GM12878 (cell line): ENCODE results near the gene DES. TPM values are rescaled to one million over a fixed set of nuclear protein-coding genes. Genes with fewer than 3 reads are reported as not detected.

Source experiments
- ATAC-seq: fragments of 200-7000 bp; cut with Tn5 transposase; 3 replicates; pipeline ENCODE4 v1.9.1; 2020; ENCODE audit warnings: mild to moderate bottlenecking, moderate library complexity
- BruUV-seq: library from RNA; stranded (reverse); fragments of 400-500 nt; replicated peaks from 2 replicates; lab custom pipeline; 2021; lab: Mats Ljungman, UMichigan
- CTCF ChIA-PET: fragments of 300-600 bp; sonication (Branson Sonifier 250); formaldehyde crosslinking; extraction: SDS; loops from one replicate; lab custom pipeline; 2021; ENCODE audit warnings: inconsistent platforms; lab: Yijun Ruan, JAX
- POLR2A ChIA-PET: fragments of 350-600 bp; formaldehyde crosslinking; extraction: SDS; loops from one replicate; lab custom pipeline; 2021; ENCODE audit warnings: inconsistent platforms; lab: Charles Lee
- RAD21 ChIA-PET: fragments of 300-600 bp; sonication (Branson Sonifier 250); formaldehyde crosslinking; loops from one replicate; lab custom pipeline; 2023; ENCODE audit warnings: antibody characterized with exemption; ENCODE audit not compliant: unreplicated experiment; lab: Charles Lee
- SMC1A ChIA-PET: fragments of 300-600 bp; sonication (Branson Sonifier 250); formaldehyde crosslinking; loops from one replicate; lab custom pipeline; 2023; ENCODE audit not compliant: unreplicated experiment, uncharacterized antibody; lab: Charles Lee
- DNase-seq: peaks from one replicate; pipeline ENCODE4 v3.0.0-alpha.2; 2011; ENCODE audit warnings: low read depth, low spot score
- FAIRE-seq: peaks from 3 replicates; lab custom pipeline; 2011; peaks lifted over from hg19 to GRCh38; lab: Jason Lieb, UNC
- H2AFZ ChIP-seq: 2 replicates; pipeline ENCODE4 v1.6.0; 2011; ENCODE audit warnings: low read depth, low read length, control low read depth; ENCODE audit not compliant: control insufficient read depth
- H3K27ac ChIP-seq: 2 replicates; pipeline ENCODE4 v1.5.1; 2011; ENCODE audit warnings: control low read depth; ENCODE audit not compliant: control insufficient read depth, insufficient read depth
- H3K27me3 ChIP-seq, 2 experiments: replicated peaks in 1 of 2; 2 replicates each; pipeline versions ENCODE4 v1.6.0 to v1.6.1; 2011; ENCODE audit warnings: low read length in 1 of 2; ENCODE audit not compliant: control insufficient read depth in 2 of 2, insufficient read depth in 2 of 2
- H3K36me3 ChIP-seq, 2 experiments: 2 replicates each; pipeline ENCODE4 v1.5.1; 2011; ENCODE audit warnings: low read length in 1 of 2; ENCODE audit not compliant: control insufficient read depth in 2 of 2, insufficient read depth in 2 of 2
- H3K4me1 ChIP-seq: 2 replicates; pipeline ENCODE4 v1.6.1; 2011; ENCODE audit warnings: mild to moderate bottlenecking, low read length, moderate library complexity, mixed read lengths; ENCODE audit not compliant: control insufficient read depth, insufficient read depth
- H3K4me2 ChIP-seq: 2 replicates; pipeline ENCODE4 v1.6.0; 2011; ENCODE audit warnings: control low read depth; ENCODE audit not compliant: control insufficient read depth, insufficient read depth
- H3K4me3 ChIP-seq: fragments of 200-600 bp; sonication (generic); 2 replicates; pipeline ENCODE4 v1.5.1; 2016
- H3K79me2 ChIP-seq: 2 replicates; pipeline ENCODE4 v1.6.0; 2011; ENCODE audit warnings: low read length; ENCODE audit not compliant: control insufficient read depth, insufficient read depth
- H3K9ac ChIP-seq: 2 replicates; pipeline ENCODE4 v1.8.0; 2011; ENCODE audit warnings: low read length, control low read depth, mixed read lengths; ENCODE audit not compliant: control insufficient read depth, insufficient read depth
- H3K9me3 ChIP-seq: replicated peaks from 3 replicates; pipeline ENCODE4 v1.5.1; 2011; ENCODE audit warnings: mild to moderate bottlenecking, low read length; ENCODE audit not compliant: control insufficient read depth, insufficient read depth
- H4K20me1 ChIP-seq: 2 replicates; pipeline ENCODE4 v1.6.0; 2011; ENCODE audit not compliant: control insufficient read depth, insufficient read depth
- HCFC1 ChIP-seq: fragments of 150-350 bp; IDR thresholded peaks from 2 replicates; pipeline ENCODE4 v1.6.1; 2014; ENCODE audit warnings: low read length
- JUNB ChIP-seq: IDR thresholded peaks from 2 replicates; pipeline ENCODE4 v1.6.1; 2016; ENCODE audit warnings: antibody characterized with exemption, mild to moderate bottlenecking
- NFIC ChIP-seq: IDR thresholded peaks from 2 replicates; pipeline ENCODE4 v1.6.1; 2012; ENCODE audit warnings: low read depth, mild to moderate bottlenecking, inconsistent platforms, low read length, moderate library complexity
- POU2F2 ChIP-seq: IDR thresholded peaks from 3 replicates; pipeline ENCODE4 v1.6.1; 2011; ENCODE audit warnings: low read depth, mild to moderate bottlenecking, low read length, borderline replicate concordance
- SIX5 ChIP-seq: IDR thresholded peaks from 2 replicates; pipeline ENCODE4 v1.6.1; 2011; ENCODE audit warnings: mild to moderate bottlenecking, low read depth, low read length, moderate library complexity; ENCODE audit not compliant: severe bottlenecking
- WGBS: methylation state at CpG from one replicate; pipeline ENCODE4 v1.1.6; 2016; ENCODE audit warnings: low lambda C conversion rate; ENCODE audit not compliant: insufficient replicate concordance, insufficient coverage; ENCODE audit errors: missing lambda C conversion rate; 5-methylcytosine and 5-hydroxymethylcytosine counted together
- in situ Hi-C: fragments of 300-500 bp; cut with MboI; formaldehyde crosslinking; loops from 9 replicates; pipeline ENCODE4 v1.14.3; 2018; ENCODE audit warnings: mixed read lengths
- intact Hi-C: fragments of 100-400 bp; cut with micrococcal nuclease; formaldehyde crosslinking; loops from one replicate; pipeline ENCODE4 v1.14.2; 2022; ENCODE audit not compliant: unreplicated experiment
- polyA plus RNA-seq, 11 experiments: library from polyadenylated mRNA; depleted of rRNA in 4 of 11; unstranded in 6 of 11; stranded (reverse) in 5 of 11; fragments of >200 nt; fragmentation: Nextera tagmentation in 4 of 11; fragmentation: Illumina TruSeq in 1 of 11; extraction: Ambion mirVana in 4 of 11; extraction: Trizol in 1 of 11; gene quantifications; 1 replicate in 1 of 11; 2 replicates in 10 of 11; pipeline versions ENCODE4 v1.2.1 to v1.2.3, GENCODE V29; 2011 to 2016; ENCODE audit warnings: inconsistent platforms in 2 of 11, missing spikeins in 2 of 11, low read depth in 1 of 11
- total RNA-seq, 4 experiments: library from RNA; depleted of rRNA in 3 of 4; stranded (reverse); fragments of >200 nt in 3 of 4; fragmentation: Illumina TruSeq in 1 of 4; extraction: Trizol in 1 of 4; gene quantifications; 2 replicates each; pipeline versions ENCODE4 v1.2.1 to v1.2.3, GENCODE V29; 2013 to 2021

The DES gene
- total and polyA plus RNA-seq, 10 of the 15 experiments (the other 5 are each of a cell fraction or from before 2014, with no cell fraction given): 0.80 TPM; not detected in 9

GRCh38 chr2:219446101-219446504, 27.9 kb downstream of the DES start:
- H3K4me3 ChIP-seq: no peak overlapping the region
- BruUV-seq: no TSS peak
- intact Hi-C loops: no loop called here
- FAIRE-seq (no peak), DNase-seq (no peak), ATAC-seq (no peak)
- in situ Hi-C loops: no loop called here
- CTCF ChIA-PET: no interaction called here
- H3K27me3 ChIP-seq: peaks cover 8 to 16% of the 10 kb centered on the region in 2 experiments
- H3K9me3 ChIP-seq: no peaks in the 10 kb centered on the region
- H3K9ac ChIP-seq: no peak overlapping the region
- H3K4me2 ChIP-seq: no peak overlapping the region
- RAD21 ChIA-PET: no interaction called here
- H3K36me3 ChIP-seq: no peaks in the 10 kb centered on the region
- no peaks in the 10 kb centered on the region for H3K4me1 ChIP-seq
- no peak overlapping the region for H2AFZ ChIP-seq
- POLR2A ChIA-PET: interaction anchor here (0.6 kb wide), 1 partner anchor 8 kb away, joined by 3 read pairs; no protein-coding TSS in a partner anchor
- H3K79me2 ChIP-seq: no peaks in the 10 kb centered on the region
- H4K20me1 ChIP-seq: no peaks in the 10 kb centered on the region
- TF ChIP-seq SIX5: no peak
- WGBS: 9% methylated on average over 6 of the region's 6 CpGs
- no peak overlapping the region for H3K27ac ChIP-seq
- SMC1A ChIA-PET: no interaction called here

GRCh38 chr2:219446689-219447088, 28.5 kb downstream of the DES start:
- no peak for FAIRE-seq
- no peak overlapping the region for H3K27ac ChIP-seq
- intact Hi-C loops: no loop called here
- CTCF ChIA-PET: no interaction called here
- RAD21 ChIA-PET: no interaction called here
- BruUV-seq: no TSS peak
- in situ Hi-C loops: no loop called here
- SMC1A ChIA-PET: no interaction called here
- H3K4me1 ChIP-seq: no peaks in the 10 kb centered on the region
- H3K4me3 ChIP-seq: no peak overlapping the region
- DNase-seq: no peak
- no peak for TF ChIP-seq HCFC1
- no peak for TF ChIP-seq POU2F2
- no peak for TF ChIP-seq NFIC
- no peak for TF ChIP-seq JUNB
- WGBS: 0% methylated on average over 1 of the region's 1 CpG
- H3K9me3 ChIP-seq: no peaks in the 10 kb centered on the region
- ATAC-seq: no peak
- H3K4me2 ChIP-seq: no peak overlapping the region
- H3K79me2 ChIP-seq: no peaks in the 10 kb centered on the region
- H2AFZ ChIP-seq: no peak overlapping the region
- H3K9ac ChIP-seq: no peak overlapping the region
- POLR2A ChIA-PET: interaction anchor here (0.6 to 0.7 kb wide), 3 partner anchors 9 to 240 kb away, joined by 3 to 5 read pairs (median 4); no protein-coding TSS in a partner anchor
- peaks cover 4 to 13% of the 10 kb centered on the region in 2 experiments; a peak in 3 of 4 replicates for H3K27me3 ChIP-seq
- no peaks in the 10 kb centered on the region for H3K36me3 ChIP-seq
- H4K20me1 ChIP-seq: no peaks in the 10 kb centered on the region
